ENCODE data around the gene RTN4RL1.

RTN4RL1 gene

DNA sequence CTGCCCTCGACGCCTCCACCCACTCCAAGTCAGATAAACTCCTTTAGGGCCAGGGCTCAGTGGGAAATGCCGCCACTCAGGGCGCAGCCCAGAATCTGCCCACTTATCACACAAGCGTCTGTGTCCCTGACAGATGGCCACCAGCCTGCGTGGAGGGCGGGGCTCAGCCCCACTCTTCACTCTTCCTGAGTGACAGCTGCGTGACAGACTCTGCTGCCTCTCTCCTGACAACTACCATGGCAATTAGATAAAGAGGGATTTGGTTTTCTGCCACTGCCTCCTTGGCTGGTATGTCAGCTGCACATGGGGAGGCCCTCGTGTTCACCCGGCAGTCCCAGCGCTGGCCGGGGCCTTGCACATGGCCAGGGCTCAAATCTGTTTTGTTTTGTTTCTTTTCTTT, 96.2 kb downstream of the RTN4RL1 start:
- FAIRE-seq, result no peak
- no peak for DNase-seq (ENCODE audit: low spot score)

- FAIRE-seq, result no peak
- DNase-seq (ENCODE audit: low spot score), result no peak
Observed at GRCh38 chr17:1920948-1921351, 104.2 kb downstream of the RTN4RL1 start.

DNA sequence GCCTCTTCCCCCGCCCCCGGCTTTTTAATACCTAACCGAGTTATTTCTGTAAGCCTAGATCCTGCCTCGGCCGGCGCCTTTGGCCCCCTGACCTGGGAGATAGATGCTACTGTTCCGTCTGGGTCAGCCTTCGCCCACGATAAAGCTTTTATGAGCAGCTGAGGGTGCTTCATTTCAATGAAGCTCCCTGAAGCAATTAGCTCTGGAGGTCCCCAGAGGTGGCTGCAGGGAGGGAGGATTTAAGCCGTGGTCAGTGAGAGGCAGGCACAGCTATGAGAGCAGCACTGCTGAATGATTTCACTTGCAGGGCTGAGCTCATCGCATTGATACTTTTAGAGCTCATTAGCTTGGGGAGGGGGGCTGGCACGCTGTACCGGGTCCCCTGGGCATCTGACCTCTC, 105.9 kb downstream of the RTN4RL1 start:
- FAIRE-seq, result no peak
- no peak for DNase-seq (ENCODE audit: low spot score)

- FAIRE-seq, result no peak
- DNase-seq (ENCODE audit: low spot score), result no peak
Observed at GRCh38 chr17:1918346-1919162, 106.6 kb downstream of the RTN4RL1 start.

- DNase-seq (ENCODE audit: low spot score) (no peak), FAIRE-seq (no peak)
Observed at GRCh38 chr17:1916963-1917715, 108.0 kb downstream of the RTN4RL1 start.

GRCh38 chr17:1916316-1916715, 108.8 kb downstream of the RTN4RL1 start:
- no peak for FAIRE-seq
- no peak for DNase-seq (ENCODE audit: low spot score)

- FAIRE-seq (no peak), DNase-seq (ENCODE audit: low spot score) (no peak)
Observed at GRCh38 chr17:1915889-1916288, 109.2 kb downstream of the RTN4RL1 start.

DNA sequence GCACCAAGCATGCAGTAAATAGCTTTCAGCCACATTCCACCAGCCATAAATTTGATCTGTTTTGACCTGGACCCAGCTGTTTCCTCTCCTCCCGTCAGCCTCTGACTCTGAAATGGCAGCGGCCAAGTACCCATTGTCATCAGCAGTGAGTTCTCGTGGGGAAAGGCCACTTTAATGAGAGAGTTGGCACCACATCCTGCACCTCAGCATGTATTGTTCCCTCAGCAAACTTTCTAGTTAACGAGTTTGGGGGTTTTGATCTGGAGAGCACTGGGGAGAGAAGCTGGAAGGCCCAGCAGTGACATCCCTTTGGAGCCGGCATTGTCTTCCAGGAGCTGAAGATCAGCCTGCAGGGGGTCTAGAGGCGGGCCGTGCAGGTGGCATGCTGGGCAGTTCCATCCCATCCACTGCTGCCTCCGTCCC, 110.5 kb downstream of the RTN4RL1 start:
- no peak for FAIRE-seq
- DNase-seq (ENCODE audit: low spot score), result no peak

DNA sequence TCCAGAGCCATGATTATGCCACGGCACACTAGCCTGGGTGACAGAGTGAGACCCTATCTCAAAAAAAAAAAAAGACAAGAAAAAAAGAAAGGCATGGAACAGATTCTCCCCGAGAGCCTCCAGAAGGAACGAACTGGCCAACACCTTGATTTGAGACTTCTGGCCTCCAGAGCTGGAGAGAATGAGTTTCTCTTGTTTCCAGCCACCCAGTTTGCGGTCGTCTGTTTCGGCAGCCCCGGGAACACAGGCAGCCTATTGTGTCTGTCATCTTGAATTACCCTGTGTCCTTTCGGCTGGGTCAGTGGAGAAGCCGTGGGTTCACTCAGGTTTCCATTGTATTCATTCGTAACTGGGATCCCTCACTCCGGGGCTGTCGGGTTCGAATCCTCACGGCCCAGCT, 111.4 kb downstream of the RTN4RL1 start:
- FAIRE-seq (no peak), DNase-seq (ENCODE audit: low spot score) (no peak)

DNA sequence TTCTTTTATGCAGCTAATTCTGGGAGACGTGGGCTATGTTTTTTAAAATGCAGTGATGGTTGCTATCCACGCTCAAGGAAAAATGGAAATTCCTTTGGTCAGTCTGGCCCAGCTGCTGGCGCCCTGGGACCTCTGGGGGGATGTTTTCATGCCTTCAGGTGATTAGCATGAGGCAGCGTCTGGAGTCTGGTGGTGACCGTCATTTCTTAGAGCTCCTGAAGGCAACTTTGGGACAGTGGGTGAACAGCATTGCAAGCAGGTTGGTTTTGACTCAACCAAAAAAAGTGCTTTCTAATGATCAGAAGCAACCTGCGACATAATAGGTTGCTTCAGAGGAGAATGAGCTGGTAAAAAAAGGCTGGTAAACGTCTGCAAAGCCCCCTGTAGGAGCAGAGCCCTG, 113.0 kb downstream of the RTN4RL1 start:
- DNase-seq (ENCODE audit: low spot score) (no peak), FAIRE-seq (no peak)

DNA sequence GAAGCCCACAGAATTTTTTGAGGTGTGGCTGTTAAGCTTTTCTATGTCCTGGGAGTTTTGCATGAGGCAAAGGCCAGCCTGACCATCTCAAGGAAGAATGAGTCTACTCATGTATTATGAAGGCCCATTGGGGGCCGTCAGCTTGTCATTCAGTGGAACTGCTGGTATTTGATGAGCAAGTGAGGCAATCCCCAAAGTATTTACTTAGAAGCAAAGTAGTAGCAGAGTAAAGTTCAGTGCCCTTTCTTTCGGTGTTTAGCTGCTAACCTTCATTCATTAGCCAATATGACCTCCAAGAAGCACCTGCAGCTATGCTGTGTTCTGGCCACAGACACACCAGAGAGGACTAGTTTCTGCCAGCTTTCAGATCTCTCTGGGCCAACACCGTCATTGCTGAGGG, 115.1 kb downstream of the RTN4RL1 start:
- FAIRE-seq, result no peak
- DNase-seq (ENCODE audit: low spot score), result no peak

GRCh38 chr17:1908699-1909309, 116.3 kb downstream of the RTN4RL1 start:
- FAIRE-seq (no peak), DNase-seq (ENCODE audit: low spot score) (peak; percentile 33)

DNA sequence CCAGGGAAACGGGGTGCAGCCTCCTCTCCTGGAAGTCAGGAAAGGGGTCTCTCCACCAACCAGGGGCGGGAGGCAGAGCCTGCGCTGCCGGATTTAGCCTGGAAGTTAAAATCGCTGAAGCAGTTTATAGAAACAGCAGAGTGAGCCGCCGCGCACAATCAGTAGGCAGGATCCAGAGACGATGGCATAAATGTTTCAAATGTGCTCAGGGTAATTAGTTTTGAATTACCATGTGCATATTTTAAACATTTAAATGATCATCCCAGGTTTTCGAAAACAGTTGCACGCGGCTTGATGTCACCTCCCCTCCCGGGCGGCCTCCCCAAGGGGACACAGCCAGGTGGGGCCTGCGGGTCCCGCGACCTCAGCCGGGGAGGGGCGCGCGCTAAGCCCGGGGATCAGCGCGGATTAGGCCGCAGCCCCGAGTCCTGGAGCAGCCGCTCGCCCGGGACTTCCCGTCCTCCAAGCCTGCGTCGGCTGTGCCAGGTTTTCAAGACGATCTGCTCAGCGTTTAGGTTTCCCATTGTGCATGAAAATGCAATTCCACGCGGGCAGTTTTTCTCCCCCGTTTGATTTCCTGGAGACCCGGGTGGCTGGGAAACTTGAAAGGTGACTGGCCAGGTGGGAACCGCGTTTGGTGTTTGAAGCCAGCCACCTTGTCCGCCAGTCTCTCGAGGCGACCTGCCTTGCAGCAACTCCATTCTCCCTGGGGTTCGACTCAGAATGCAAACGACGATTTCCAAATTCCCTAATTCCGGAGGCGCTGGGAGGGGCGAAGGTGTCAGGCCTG, 117.0 kb downstream of the RTN4RL1 start:
- DNase-seq (ENCODE audit: low spot score) (no peak), FAIRE-seq (no peak)

DNA sequence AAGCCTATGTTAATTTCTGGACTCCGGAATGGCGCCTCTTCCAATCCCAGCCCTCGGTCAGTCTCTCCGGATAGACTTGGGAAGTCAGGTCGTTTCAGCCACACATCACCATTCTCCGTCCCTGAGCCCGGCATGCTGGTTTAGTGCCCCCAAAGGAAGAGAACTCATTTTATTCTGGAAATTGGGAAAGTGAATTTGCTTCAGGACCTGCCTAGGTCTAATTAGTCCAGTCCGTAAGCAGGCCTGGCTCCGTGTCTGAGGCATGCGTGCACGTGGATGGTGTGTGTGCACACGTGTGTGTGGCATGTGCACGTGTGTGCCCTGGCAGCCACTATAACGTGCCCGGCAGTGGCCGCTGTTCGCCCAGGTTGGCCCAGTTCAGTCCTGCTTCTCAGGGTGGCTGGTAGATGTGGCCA, 117.9 kb downstream of the RTN4RL1 start:
- DNase-seq (ENCODE audit: low spot score), result no peak
- FAIRE-seq, result no peak

GRCh38 chr17:1906662-1907101, 118.5 kb downstream of the RTN4RL1 start:
- DNase-seq (ENCODE audit: low spot score) (no peak), FAIRE-seq (no peak)

DNA sequence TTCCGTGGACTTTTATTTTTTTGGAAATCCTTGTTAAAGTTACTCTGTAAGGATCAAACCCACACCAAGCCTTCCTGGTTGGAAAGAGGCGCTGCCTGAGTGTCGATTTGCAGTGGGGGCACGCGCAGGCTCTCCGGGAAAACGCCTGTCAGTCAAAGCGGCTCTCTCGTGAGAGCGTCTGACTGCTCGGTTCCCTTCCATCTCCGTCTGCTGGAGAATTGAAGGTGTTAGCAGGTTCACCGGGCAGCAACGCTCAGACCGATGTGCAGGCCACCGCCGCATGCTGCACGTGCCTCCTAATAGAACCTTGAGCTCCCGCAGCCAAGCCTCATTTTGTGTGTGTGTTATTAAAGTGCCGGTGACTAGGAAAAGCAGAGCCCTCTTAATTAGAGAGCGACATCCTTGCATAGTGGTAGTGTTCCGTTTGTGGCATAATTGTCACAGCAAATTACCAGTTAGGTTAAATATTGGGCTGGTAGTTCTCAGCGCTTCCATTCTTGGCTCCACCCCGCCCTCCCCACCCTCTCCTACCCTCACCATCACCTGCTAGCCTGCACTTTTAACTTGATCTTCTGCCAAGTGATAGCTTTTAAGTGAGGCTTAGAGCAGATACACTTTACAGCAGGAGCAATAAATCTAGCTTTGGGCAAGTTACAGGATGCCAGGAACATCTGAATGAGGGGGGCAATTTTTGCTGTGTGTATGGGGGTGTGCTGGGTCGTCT, 119.8 kb downstream of the RTN4RL1 start:
- no peak for DNase-seq (ENCODE audit: low spot score)
- FAIRE-seq, result no peak

- FAIRE-seq, result no peak
- no peak for DNase-seq (ENCODE audit: low spot score)
Observed at GRCh38 chr17:1904273-1905182, 120.6 kb downstream of the RTN4RL1 start.

- DNase-seq (ENCODE audit: low spot score) (no peak), FAIRE-seq (no peak)
Observed at GRCh38 chr17:1899403-1900000, 125.6 kb downstream of the RTN4RL1 start.

DNA sequence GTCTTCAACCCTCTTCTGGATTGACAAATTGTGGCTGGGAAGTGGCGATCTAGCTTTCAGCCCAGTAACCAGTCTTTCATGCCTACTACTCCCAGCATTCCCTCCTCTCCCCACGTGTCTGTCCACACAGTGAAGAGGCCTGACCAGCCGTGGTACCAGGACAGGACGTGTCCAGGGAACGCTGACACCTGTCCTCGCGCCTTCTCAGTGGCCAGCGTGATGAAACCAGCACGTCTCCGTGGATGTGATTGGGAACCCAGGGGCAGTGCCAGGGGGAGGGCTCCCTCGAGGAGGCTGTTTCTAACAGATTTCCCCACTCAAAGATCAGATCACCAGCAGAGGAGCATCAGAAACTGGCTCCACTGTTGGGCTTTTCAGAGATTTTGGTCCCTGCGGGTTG, 126.3 kb downstream of the RTN4RL1 start:
- no peak for FAIRE-seq
- DNase-seq (ENCODE audit: low spot score), result no peak

Measured in RCC 7860 (cell line).